Stimulated activated naive CD8-positive, alpha-beta T cell treated with anti-CD3 and anti-CD28 coated beads, Interleukin-15, Interleukin-2, amounts not matched to agents 100 ng/mL and 50 ng/mL, for 24 hours (primary cell): ENCODE data around the gene ZGPAT.
"Not testable (repeated sequence)": the region's sequence is repeated elsewhere in the genome, so short reads cannot be mapped to it uniquely, and the experiment has no call there.

Source experiments
- H3K27ac Mint-ChIP-seq: one replicate; pipeline ENCODE4 v1.8.0; 2021; ENCODE audit warnings: mild to moderate bottlenecking, mixed read lengths
- H3K27me3 Mint-ChIP-seq: one replicate; pipeline ENCODE4 v1.8.0; 2021; ENCODE audit warnings: mixed read lengths
- H3K36me3 Mint-ChIP-seq: one replicate; pipeline ENCODE4 v1.8.0; 2021; ENCODE audit warnings: low read depth, mixed read lengths
- H3K4me1 Mint-ChIP-seq: one replicate; pipeline ENCODE4 v1.8.0; 2021; ENCODE audit warnings: low read depth, mixed read lengths
- H3K4me3 Mint-ChIP-seq: one replicate; pipeline ENCODE4 v1.8.0; 2021; ENCODE audit warnings: mild to moderate bottlenecking, mixed read lengths
- H3K9me3 Mint-ChIP-seq: one replicate; pipeline ENCODE4 v1.8.0; 2021; ENCODE audit warnings: mixed read lengths

The ZGPAT gene

GRCh38 chr20:63671695-63672094 lies 36.1 kb upstream of the ZGPAT start:
- not testable (repeated sequence) for H3K9me3 Mint-ChIP-seq, H3K4me3 Mint-ChIP-seq, H3K4me1 Mint-ChIP-seq, H3K27ac Mint-ChIP-seq, H3K27me3 Mint-ChIP-seq
- peaks cover 36% of the 10 kb centered on the region for H3K36me3 Mint-ChIP-seq

DNA sequence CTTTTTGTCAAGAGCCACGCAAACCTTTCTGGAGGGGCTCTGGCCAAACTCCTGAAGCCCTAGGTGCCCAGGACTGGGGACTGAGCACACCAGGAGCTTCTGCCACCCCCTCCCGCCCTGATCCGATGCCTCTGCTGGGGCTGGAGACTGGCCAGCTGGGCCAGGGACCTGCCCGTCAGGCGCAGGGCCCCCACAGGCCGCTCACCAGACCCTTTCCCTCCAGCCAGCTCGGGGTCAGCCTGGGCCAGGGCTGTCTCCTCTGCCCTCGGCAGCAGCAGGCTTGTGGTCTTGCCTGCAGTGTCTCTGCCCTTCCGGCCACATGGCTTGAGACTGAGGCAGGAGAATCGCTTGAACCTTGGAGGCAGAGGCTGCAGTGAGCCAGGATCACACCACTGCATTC lies 35.2 kb upstream of the ZGPAT start:
- no peak overlapping the region for H3K4me3 Mint-ChIP-seq
- H3K4me1 Mint-ChIP-seq = no peaks in the 10 kb centered on the region
- peaks cover 37% of the 10 kb centered on the region for H3K36me3 Mint-ChIP-seq

DNA sequence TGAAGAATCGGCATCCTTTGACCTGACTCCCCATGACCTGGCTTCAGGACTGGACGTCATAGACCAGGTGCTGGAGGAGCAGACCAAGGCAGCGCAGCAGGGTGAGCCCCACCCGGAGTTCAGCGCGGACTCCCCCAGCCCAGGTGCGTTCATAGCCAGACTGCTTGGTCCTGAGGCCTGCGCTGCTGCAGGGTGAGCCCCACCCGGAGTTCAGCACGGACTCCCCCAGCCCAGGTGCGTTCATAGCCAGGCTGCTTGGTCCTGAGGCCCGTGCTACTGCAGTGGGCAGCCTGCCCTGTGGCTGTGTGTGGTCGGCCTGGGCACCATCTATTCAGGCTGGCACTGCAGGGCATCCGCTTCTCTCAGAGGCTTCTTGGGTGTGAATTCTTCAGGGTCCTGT lies 33.9 kb upstream of the ZGPAT start:
- Mint-ChIP-seq H3K4me3 (no peak overlapping the region), H3K36me3 (peaks cover 33% of the 10 kb centered on the region), H3K27me3 (no peaks in the 10 kb centered on the region), H3K27ac (no peak overlapping the region), H3K4me1 (no peaks in the 10 kb centered on the region), H3K9me3 (no peaks in the 10 kb centered on the region)

More for the DNA sequence above, 35.2 kb upstream of the ZGPAT start:
- Mint-ChIP-seq H3K9me3 (no peaks in the 10 kb centered on the region), H3K27me3 (no peaks in the 10 kb centered on the region), H3K27ac (no peak overlapping the region)

DNA sequence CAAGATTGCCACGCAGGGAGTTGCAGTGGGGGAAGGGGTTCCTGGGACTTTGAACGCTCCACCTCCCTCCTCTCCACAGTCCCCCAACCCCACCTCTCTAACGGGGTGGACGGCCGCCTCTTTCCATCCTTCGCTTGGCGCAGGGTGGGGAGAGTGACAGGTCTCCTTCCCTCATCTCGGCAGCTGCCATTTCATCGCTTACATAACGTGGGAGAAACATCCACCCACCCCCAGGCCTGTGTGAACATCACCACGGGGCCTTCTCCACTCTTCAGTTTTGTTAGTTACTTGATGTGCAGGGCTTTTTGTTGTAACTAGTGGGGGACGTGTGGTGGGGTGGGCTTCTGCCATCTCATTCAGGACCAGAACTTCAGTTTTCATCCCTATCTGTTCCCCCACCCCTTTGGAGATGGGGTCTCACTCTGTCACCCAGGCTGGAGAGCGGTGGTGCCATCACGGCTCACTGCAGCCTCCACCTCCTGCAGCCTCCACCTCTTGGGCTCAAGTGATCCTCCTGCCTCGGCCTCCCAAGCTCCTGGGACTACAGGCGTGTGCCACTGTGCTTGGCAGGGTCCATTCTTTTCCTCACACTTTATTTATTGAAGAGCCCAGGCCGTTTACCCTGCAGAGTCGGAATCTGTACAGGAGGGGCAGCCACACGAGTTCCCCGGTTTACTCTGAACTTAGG lies 32.0 kb upstream of the ZGPAT start:
- Mint-ChIP-seq H3K9me3 (no peaks in the 10 kb centered on the region), H3K36me3 (peaks cover 28% of the 10 kb centered on the region), H3K4me1 (no peaks in the 10 kb centered on the region), H3K27me3 (no peaks in the 10 kb centered on the region), H3K27ac (no peak overlapping the region), H3K4me3 (no peak overlapping the region)

GRCh38 chr20:63678071-63678470 lies 29.8 kb upstream of the ZGPAT start:
- Mint-ChIP-seq H3K36me3 (peaks cover 24% of the 10 kb centered on the region), H3K9me3 (no peaks in the 10 kb centered on the region), H3K27ac (no peak overlapping the region), H3K4me1 (no peaks in the 10 kb centered on the region), H3K27me3 (no peaks in the 10 kb centered on the region), H3K4me3 (no peak overlapping the region)

- H3K36me3 Mint-ChIP-seq = peaks cover 25% of the 10 kb centered on the region
Observed at GRCh38 chr20:63678667-63679465, 29.0 kb upstream of the ZGPAT start.

GRCh38 chr20:63679799-63680305 lies 28.0 kb upstream of the ZGPAT start:
- Mint-ChIP-seq H3K9me3 (no peaks in the 10 kb centered on the region), H3K4me1 (no peaks in the 10 kb centered on the region), H3K27ac (no peak overlapping the region), H3K4me3 (no peak overlapping the region), H3K27me3 (no peaks in the 10 kb centered on the region), H3K36me3 (peaks cover 22% of the 10 kb centered on the region)

More at GRCh38 chr20:63678667-63679465, 29.0 kb upstream of the ZGPAT start:
- Mint-ChIP-seq H3K9me3 (no peaks in the 10 kb centered on the region), H3K4me1 (no peaks in the 10 kb centered on the region), H3K27ac (no peak overlapping the region), H3K4me3 (no peak overlapping the region), H3K27me3 (no peaks in the 10 kb centered on the region)

GRCh38 chr20:63680427-63680826 lies 27.4 kb upstream of the ZGPAT start:
- Mint-ChIP-seq H3K27me3 (no peaks in the 10 kb centered on the region), H3K36me3 (peaks cover 19% of the 10 kb centered on the region), H3K4me1 (no peaks in the 10 kb centered on the region), H3K9me3 (no peaks in the 10 kb centered on the region), H3K27ac (no peak overlapping the region), H3K4me3 (no peak overlapping the region)

DNA sequence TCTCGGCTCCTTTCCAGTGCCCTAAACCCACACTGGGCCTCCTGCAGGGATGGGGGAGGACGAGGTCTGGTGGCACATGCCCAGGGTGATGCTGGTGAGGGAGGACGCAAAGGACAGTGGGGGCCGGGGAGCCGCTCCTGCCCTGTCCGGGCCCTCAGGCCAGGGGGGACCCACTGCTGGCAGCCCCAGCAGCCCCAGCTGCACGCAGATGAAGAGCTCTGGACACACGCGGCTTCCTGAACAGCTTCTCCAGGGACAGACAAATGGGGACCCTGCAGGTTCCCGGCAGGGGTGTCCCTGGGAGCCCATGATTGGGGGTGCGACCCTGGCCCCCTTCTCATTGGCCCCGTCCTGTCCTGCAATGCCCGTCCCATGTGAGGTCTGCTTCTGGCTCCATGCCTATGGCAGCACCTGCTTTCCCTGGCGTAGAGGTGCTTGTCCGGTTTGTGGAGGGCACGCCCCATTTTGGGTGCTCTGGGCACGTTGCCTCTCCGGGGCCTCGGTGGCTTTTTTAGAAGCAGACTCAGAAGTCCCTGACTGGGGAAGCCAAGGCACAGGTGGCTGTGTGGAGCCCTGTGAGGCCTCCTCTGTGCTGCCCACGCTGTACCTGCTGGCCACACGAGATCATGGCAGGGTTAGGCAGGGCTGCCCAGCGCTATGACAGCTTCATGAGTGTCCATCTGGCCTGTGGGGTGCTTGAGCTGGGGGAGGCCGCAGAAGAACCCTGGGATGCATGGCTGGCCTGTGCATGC lies 26.8 kb upstream of the ZGPAT start:
- Mint-ChIP-seq H3K9me3 (no peaks in the 10 kb centered on the region), H3K27me3 (no peaks in the 10 kb centered on the region), H3K36me3 (peaks cover 19% of the 10 kb centered on the region), H3K4me3 (no peak overlapping the region), H3K4me1 (no peaks in the 10 kb centered on the region), H3K27ac (no peak overlapping the region)

GRCh38 chr20:63681609-63682142 lies 26.2 kb upstream of the ZGPAT start:
- H3K36me3 Mint-ChIP-seq = peaks cover 19% of the 10 kb centered on the region
- no peak overlapping the region for H3K27ac Mint-ChIP-seq
- H3K4me1 Mint-ChIP-seq = peaks cover 5% of the 10 kb centered on the region
- no peaks in the 10 kb centered on the region for H3K9me3 Mint-ChIP-seq
- no peak overlapping the region for H3K4me3 Mint-ChIP-seq
- H3K27me3 Mint-ChIP-seq = no peaks in the 10 kb centered on the region

GRCh38 chr20:63682384-63683139 lies 25.3 kb upstream of the ZGPAT start:
- Mint-ChIP-seq H3K4me1 (peaks cover 8% of the 10 kb centered on the region), H3K36me3 (peaks cover 12% of the 10 kb centered on the region), H3K4me3 (no peak overlapping the region), H3K27ac (no peak overlapping the region), H3K9me3 (no peaks in the 10 kb centered on the region), H3K27me3 (no peaks in the 10 kb centered on the region)

DNA sequence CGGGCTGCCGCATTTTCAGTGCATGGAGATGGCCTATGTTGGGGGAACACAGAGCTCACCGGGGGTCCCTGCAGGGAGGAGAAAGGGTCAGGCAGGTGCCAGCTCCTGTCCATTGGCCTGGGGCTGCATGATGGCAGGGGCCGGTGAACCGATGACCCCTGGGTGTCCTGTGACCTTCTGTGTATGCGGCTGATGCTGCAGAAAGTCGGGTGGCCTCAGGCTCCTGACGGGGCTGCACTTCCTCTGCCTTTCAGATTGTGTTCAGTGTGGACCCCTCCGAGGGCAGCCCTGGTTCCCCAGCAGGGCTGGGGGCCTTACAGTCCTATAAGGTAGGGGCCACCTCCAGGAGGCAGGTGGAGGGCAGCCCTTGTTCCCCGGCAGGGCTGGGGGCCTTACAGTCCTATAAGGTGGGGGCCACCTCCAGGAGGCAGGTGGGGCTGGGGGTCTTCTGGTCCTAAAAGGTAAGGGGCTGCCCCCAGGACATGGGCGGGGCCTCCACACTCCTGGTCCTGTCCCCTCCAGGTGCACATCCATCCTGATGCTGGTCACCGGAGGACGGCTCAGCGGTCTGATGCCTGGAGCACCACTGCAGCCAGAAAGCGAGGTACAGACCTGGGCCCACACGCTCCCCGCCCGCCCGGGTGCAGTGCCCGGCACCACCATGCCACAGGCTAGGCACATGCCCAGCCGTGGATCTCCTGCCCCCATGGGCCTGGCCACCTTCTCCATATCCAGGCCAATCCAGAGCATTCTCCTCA lies 22.4 kb upstream of the ZGPAT start:
- Mint-ChIP-seq H3K9me3 (no peaks in the 10 kb centered on the region), H3K27me3 (no peaks in the 10 kb centered on the region), H3K36me3 (peaks cover 5% of the 10 kb centered on the region), H3K4me1 (peaks cover 8% of the 10 kb centered on the region), H3K27ac (no peak overlapping the region), H3K4me3 (no peak overlapping the region)

DNA sequence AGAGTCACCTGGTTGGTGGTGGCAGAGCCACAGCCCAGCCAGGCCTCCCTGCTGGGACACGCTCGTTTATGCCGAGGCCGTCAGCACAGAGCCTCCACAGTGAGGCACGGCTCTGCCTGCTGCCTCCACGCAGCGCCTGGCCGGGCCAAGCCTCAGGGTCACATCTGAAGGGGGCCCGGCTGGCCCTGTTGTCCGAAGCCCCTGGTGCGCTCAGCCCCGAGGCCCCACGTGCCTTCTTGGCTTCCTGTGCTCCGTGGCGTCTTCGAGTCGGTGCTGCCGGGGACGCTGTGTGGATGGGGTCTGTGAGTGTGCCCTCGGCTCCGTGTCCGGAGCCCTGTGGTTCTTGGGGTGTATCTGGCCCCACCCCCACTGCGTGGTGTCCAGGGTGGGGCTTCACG lies 21.7 kb upstream of the ZGPAT start:
- no peaks in the 10 kb centered on the region for H3K27me3 Mint-ChIP-seq
- no peak overlapping the region for H3K4me3 Mint-ChIP-seq
- H3K27ac Mint-ChIP-seq = no peak overlapping the region
- no peaks in the 10 kb centered on the region for H3K9me3 Mint-ChIP-seq
- H3K4me1 Mint-ChIP-seq = peaks cover 8% of the 10 kb centered on the region
- H3K36me3 Mint-ChIP-seq = peaks cover 5% of the 10 kb centered on the region
